HEK293 (cell line): ENCODE results near the gene NPY1R.

Source experiments
- YY1 ChIP-seq: fragments of 450-650 bp; formaldehyde crosslinking; IDR thresholded peaks from 2 replicates; pipeline ENCODE4 v1.5.1; 2018; ENCODE audit warnings: missing biosample characterization, missing genetic modification characterization
- ZNF16 ChIP-seq: fragments of 450-650 bp; formaldehyde crosslinking; IDR thresholded peaks from 2 replicates; pipeline ENCODE4 v1.5.1; 2016; ENCODE audit warnings: low read depth, missing biosample characterization, missing genetic modification characterization
- ZNF23 ChIP-seq: fragments of 450-650 bp; formaldehyde crosslinking; IDR thresholded peaks from 2 replicates; pipeline ENCODE4 v1.5.1; 2016; ENCODE audit warnings: missing biosample characterization, missing genetic modification characterization, borderline replicate concordance
- ZNF274 ChIP-seq, 2 experiments: fragments of 200-500 bp in 1 of 2; fragments of 450-650 bp in 1 of 2; sonication (Bioruptor generic) in 1 of 2; formaldehyde crosslinking in 1 of 2; IDR thresholded peaks; 2 replicates each; pipeline versions ENCODE4 v1.5.1 to v1.6.1; 2014 to 2016; ENCODE audit warnings: borderline replicate concordance in 1 of 2, inconsistent platforms in 1 of 2, low read length in 1 of 2, missing biosample characterization in 1 of 2, missing genetic modification characterization in 1 of 2
- ZNF707 ChIP-seq: fragments of 450-650 bp; formaldehyde crosslinking; IDR thresholded peaks from 2 replicates; pipeline ENCODE4 v1.5.1; 2016; ENCODE audit warnings: missing biosample characterization, missing genetic modification characterization
- TF ChIP-seq, protein P1 (sequence below): fragments of 450-650 bp; formaldehyde crosslinking; IDR thresholded peaks from 2 replicates; pipeline ENCODE4 v1.5.1; 2016; ENCODE audit warnings: missing biosample characterization, missing genetic modification characterization

DNA sequence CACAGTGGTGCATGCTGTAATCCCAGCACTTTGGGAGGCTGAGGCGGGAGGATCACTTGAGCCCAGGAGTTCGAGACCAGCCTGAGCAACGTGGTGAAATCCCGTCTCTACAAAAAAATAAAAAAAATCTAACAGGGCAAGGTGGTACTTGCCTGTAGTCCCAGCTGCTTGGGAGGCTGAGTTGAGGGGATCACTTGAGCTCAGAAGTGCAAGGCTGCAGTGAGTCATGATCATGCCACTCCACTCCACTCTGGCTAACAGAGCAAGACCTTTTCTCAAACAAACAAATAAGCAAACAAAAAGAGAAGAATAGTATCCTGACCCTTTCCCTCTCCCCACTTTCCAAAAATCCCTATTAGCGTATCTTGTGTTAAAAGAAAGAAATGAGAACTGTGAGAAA is 52.7 kb downstream of the NPY1R start:
- TF ChIP-seq, protein P1, sequence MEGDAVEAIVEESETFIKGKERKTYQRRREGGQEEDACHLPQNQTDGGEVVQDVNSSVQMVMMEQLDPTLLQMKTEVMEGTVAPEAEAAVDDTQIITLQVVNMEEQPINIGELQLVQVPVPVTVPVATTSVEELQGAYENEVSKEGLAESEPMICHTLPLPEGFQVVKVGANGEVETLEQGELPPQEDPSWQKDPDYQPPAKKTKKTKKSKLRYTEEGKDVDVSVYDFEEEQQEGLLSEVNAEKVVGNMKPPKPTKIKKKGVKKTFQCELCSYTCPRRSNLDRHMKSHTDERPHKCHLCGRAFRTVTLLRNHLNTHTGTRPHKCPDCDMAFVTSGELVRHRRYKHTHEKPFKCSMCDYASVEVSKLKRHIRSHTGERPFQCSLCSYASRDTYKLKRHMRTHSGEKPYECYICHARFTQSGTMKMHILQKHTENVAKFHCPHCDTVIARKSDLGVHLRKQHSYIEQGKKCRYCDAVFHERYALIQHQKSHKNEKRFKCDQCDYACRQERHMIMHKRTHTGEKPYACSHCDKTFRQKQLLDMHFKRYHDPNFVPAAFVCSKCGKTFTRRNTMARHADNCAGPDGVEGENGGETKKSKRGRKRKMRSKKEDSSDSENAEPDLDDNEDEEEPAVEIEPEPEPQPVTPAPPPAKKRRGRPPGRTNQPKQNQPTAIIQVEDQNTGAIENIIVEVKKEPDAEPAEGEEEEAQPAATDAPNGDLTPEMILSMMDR, result no peak
- no peak for TF ChIP-seq ZNF16 (tag by site-specific recombination)
- TF ChIP-seq ZNF23 (tag by site-specific recombination), result no peak
- TF ChIP-seq ZNF274 (IDR thresholded peaks at IDR 0.05; ENCODE audit: low read length), result no peak
- no peak for TF ChIP-seq ZNF274 (tag by site-specific recombination; IDR thresholded peaks at IDR 0.05; ENCODE audit: borderline replicate concordance)
- no peak for TF ChIP-seq YY1 (tag by site-specific recombination)
- TF ChIP-seq ZNF707 (tag by site-specific recombination), result no peak
